ENCODE data around the gene ZNF600. TPM values are rescaled to one million over a fixed set of nuclear protein-coding genes. Genes with fewer than 3 reads are reported as not detected.

The ZNF600 gene
- total and polyA plus RNA-seq, 3 experiments from 2014 or later, result 20.8 to 28.1 (median 22.4) TPM

Other genes starting within 250 kb of the ZNF600 start
- gene ZNF701, start 216.5 kb downstream of the ZNF600 start, total RNA-seq, result 10 to 100 TPM; 16.8 to 18.3 TPM
- gene ZNF701, start 216.5 kb downstream of the ZNF600 start, polyA plus RNA-seq, result 17.7 TPM
- 10 to 100 TPM; 26.9 to 28.0 TPM for gene ZNF83, start 148.4 kb downstream of the ZNF600 start, total RNA-seq
- gene ZNF83, start 148.4 kb downstream of the ZNF600 start, polyA plus RNA-seq, result 23.1 TPM
- 10 to 100 TPM; 21.9 to 24.2 TPM for gene ZNF611, start 51.7 kb downstream of the ZNF600 start, total RNA-seq
- 44.5 TPM for gene ZNF611, start 51.7 kb downstream of the ZNF600 start, polyA plus RNA-seq
- 10 to 100 TPM; 19.8 to 23.7 TPM for gene ZNF28, start 34.8 kb upstream of the ZNF600 start, total RNA-seq
- gene ZNF28, start 34.8 kb upstream of the ZNF600 start, polyA plus RNA-seq, result 22.0 TPM
- gene ZNF468, start 70.8 kb upstream of the ZNF600 start, total RNA-seq, result 10 to 100 TPM; 14.7 to 15.8 TPM
- 26.5 TPM for gene ZNF468, start 70.8 kb upstream of the ZNF600 start, polyA plus RNA-seq
- 1 to 10 TPM; 6.8 to 9.9 TPM for gene ZNF320, start 110.8 kb upstream of the ZNF600 start, total RNA-seq
- gene ZNF320, start 110.8 kb upstream of the ZNF600 start, polyA plus RNA-seq, result 7.8 TPM
- 1 to 10 TPM; 3.9 to 4.4 TPM for gene ZNF888, start 136.6 kb upstream of the ZNF600 start, total RNA-seq
- gene ZNF888, start 136.6 kb upstream of the ZNF600 start, polyA plus RNA-seq, result 2.5 TPM
- 10 to 100 TPM; 10.6 to 11.0 TPM for gene ZNF816, start 176.1 kb upstream of the ZNF600 start, total RNA-seq
- 17.1 TPM for gene ZNF816, start 176.1 kb upstream of the ZNF600 start, polyA plus RNA-seq
- not detected for gene ERVV-1, start 227.1 kb upstream of the ZNF600 start, total RNA-seq
- not detected for gene ERVV-1, start 227.1 kb upstream of the ZNF600 start, polyA plus RNA-seq